HepG2 (cell line): Measurements from ENCODE around the gene MSTO1. TPM values are rescaled to one million over a fixed set of nuclear protein-coding genes. Genes with fewer than 3 reads are reported as not detected.

ENCODE experiments used
- ATAC-seq: fragments of 200-7000 bp; cut with Tn5 transposase; 3 replicates; pipeline ENCODE4 v1.9.1; 2020; ENCODE audit warnings: mild to moderate bottlenecking, moderate library complexity
- BruUV-seq: library from RNA; stranded (reverse); fragments of 400-500 nt; replicated peaks from 2 replicates; lab custom pipeline; 2021; lab: Mats Ljungman, UMichigan
- CTCF ChIA-PET: fragments of 300-600 bp; formaldehyde crosslinking; extraction: SDS; loops from one replicate; lab custom pipeline; 2021; ENCODE audit warnings: low total read pairs, inconsistent platforms, low intra/inter-chr PET ratio; lab: Yijun Ruan, JAX
- POLR2A ChIA-PET: fragments of 350-600 bp; sonication (Branson Sonifier 250); formaldehyde crosslinking; loops from one replicate; lab custom pipeline; 2020; ENCODE audit warnings: antibody characterized with exemption, inconsistent platforms; lab: Yijun Ruan, JAX
- DNase-seq: peaks from one replicate; pipeline ENCODE4 v3.0.0-alpha.2; 2015; ENCODE audit warnings: low spot score
- FAIRE-seq: peaks from 3 replicates; lab custom pipeline; 2011; peaks lifted over from hg19 to GRCh38; lab: Jason Lieb, UNC
- H2AFZ ChIP-seq: one replicate; pipeline ENCODE4 v1.6.1; 2011; ENCODE audit warnings: low read length, inconsistent platforms
- H3K27ac ChIP-seq: fragments of 300-600 bp; 3 replicates; pipeline ENCODE4 v1.8.0; 2011; ENCODE audit warnings: mixed run types, mild to moderate bottlenecking, mixed read lengths, low read length, inconsistent platforms; ENCODE audit not compliant: insufficient read depth; ENCODE audit errors: extremely low read length
- H3K27me3 ChIP-seq, 2 experiments: fragments of 200-600 bp in 1 of 2; 2 replicates in 1 of 2; 3 replicates in 1 of 2; pipeline versions ENCODE4 v1.6.0 to v1.8.0; 2011; ENCODE audit warnings: low read length in 2 of 2, mild to moderate bottlenecking in 2 of 2, moderate library complexity in 2 of 2, inconsistent platforms in 1 of 2; ENCODE audit not compliant: insufficient read depth in 2 of 2, control insufficient read depth in 1 of 2
- H3K36me3 ChIP-seq, 2 experiments: fragments of 200-600 bp in 1 of 2; replicated peaks in 1 of 2; 2 replicates in 1 of 2; 3 replicates in 1 of 2; pipeline versions ENCODE4 v1.5.1 to v1.8.0; 2011; ENCODE audit warnings: low read length in 2 of 2, inconsistent platforms in 1 of 2; ENCODE audit not compliant: insufficient read depth in 2 of 2, control insufficient read depth in 1 of 2
- H3K4me1 ChIP-seq: 2 replicates; pipeline ENCODE4 v1.5.1; 2012; ENCODE audit warnings: low read length, inconsistent platforms; ENCODE audit not compliant: insufficient read depth
- H3K4me2 ChIP-seq: 2 replicates; pipeline ENCODE4 v1.6.0; 2011; ENCODE audit warnings: low read depth, low read length, inconsistent platforms
- H3K4me3 ChIP-seq, 3 experiments: fragments of 200-600 bp in 1 of 3; sonication (generic), shearing (Covaris generic) in 1 of 3; replicated peaks in 1 of 3; 2 replicates each; pipeline ENCODE4 v1.5.1; 2011 to 2016; ENCODE audit warnings: low read length in 3 of 3, inconsistent platforms in 2 of 3, low read depth in 2 of 3, mild to moderate bottlenecking in 2 of 3, control low read depth in 1 of 3, mixed read lengths in 1 of 3; ENCODE audit not compliant: insufficient read depth in 1 of 3
- H3K79me2 ChIP-seq: one replicate; pipeline ENCODE4 v1.6.1; 2011; ENCODE audit warnings: low read length, inconsistent platforms; ENCODE audit not compliant: insufficient read depth
- H3K9ac ChIP-seq: 2 replicates; pipeline ENCODE4 v1.6.0; 2011; ENCODE audit warnings: mild to moderate bottlenecking, low read depth, low read length, inconsistent platforms; ENCODE audit not compliant: insufficient read depth
- H3K9me3 ChIP-seq: 2 replicates; pipeline ENCODE4 v1.5.1; 2012; ENCODE audit warnings: mild to moderate bottlenecking, low read length
- H4K20me1 ChIP-seq: 2 replicates; pipeline ENCODE4 v1.6.0; 2011; ENCODE audit warnings: inconsistent platforms, mild to moderate bottlenecking, low read length, moderate library complexity; ENCODE audit not compliant: insufficient read depth
- EHMT2 ChIP-seq: fragments of 200-600 bp; sonication (generic); IDR thresholded peaks from 2 replicates; pipeline ENCODE4 v1.7.0; 2017; ENCODE audit warnings: antibody characterized with exemption, low read depth, low read length, borderline replicate concordance
- FOXO1 ChIP-seq: sonication (generic); formaldehyde crosslinking; IDR thresholded peaks from 2 replicates; pipeline ENCODE4 v1.4.0; 2020; ENCODE audit warnings: missing genetic modification reagents
- HNRNPH1 ChIP-seq: fragments of 200-400 bp; formaldehyde crosslinking; optimal IDR thresholded peaks from 2 replicates; pipeline ENCODE3; 2017; ENCODE audit warnings: mild to moderate bottlenecking, low read depth, low read length
- MIER3 ChIP-seq: IDR thresholded peaks from 2 replicates; pipeline ENCODE4 v1.6.1; 2016; ENCODE audit warnings: missing compliant biosample characterization, borderline replicate concordance
- MXD4 ChIP-seq: IDR thresholded peaks from 2 replicates; pipeline ENCODE4 v1.6.1; 2016; ENCODE audit warnings: mild to moderate bottlenecking, missing biosample characterization, missing genetic modification reagents
- PCBP2 ChIP-seq: fragments of 200-400 bp; formaldehyde crosslinking; optimal IDR thresholded peaks from 2 replicates; pipeline ENCODE3; 2018; ENCODE audit warnings: low read length, low read depth; ENCODE audit not compliant: poor library complexity, severe bottlenecking
- POLR2A ChIP-seq, 2 experiments: IDR thresholded peaks; 2 replicates each; pipeline ENCODE4 v1.6.1; 2011; ENCODE audit warnings: low read depth in 2 of 2, low read length in 2 of 2, mild to moderate bottlenecking in 1 of 2, moderate library complexity in 1 of 2; ENCODE audit not compliant: insufficient read depth in 1 of 2
- RARG ChIP-seq: sonication (generic); formaldehyde crosslinking; IDR thresholded peaks from 2 replicates; pipeline ENCODE4 v1.4.0; 2020; ENCODE audit warnings: low read depth, mild to moderate bottlenecking, missing genetic modification reagents
- SOX6 ChIP-seq, 2 experiments: fragments of 450-650 bp in 1 of 2; sonication (generic) in 1 of 2; formaldehyde crosslinking in 1 of 2; IDR thresholded peaks; 2 replicates each; pipeline versions ENCODE4 v1.4.0 to v1.6.1; 2017 to 2020; ENCODE audit warnings: antibody characterized with exemption in 1 of 2, mild to moderate bottlenecking in 1 of 2, missing genetic modification reagents in 1 of 2
- SP5 ChIP-seq: IDR thresholded peaks from 2 replicates; pipeline ENCODE4 v1.6.1; 2016; ENCODE audit warnings: low read depth, borderline replicate concordance
- YY1 ChIP-seq: IDR thresholded peaks from 2 replicates; pipeline ENCODE4 v1.6.1; 2011; ENCODE audit warnings: low read length, low read depth, moderate library complexity, mild to moderate bottlenecking; ENCODE audit not compliant: insufficient read depth, insufficient replicate concordance
- ZNF496 ChIP-seq: sonication (generic); formaldehyde crosslinking; IDR thresholded peaks from 2 replicates; pipeline ENCODE4 v1.8.1; 2023; ENCODE audit warnings: mild to moderate bottlenecking, moderate library complexity, missing genetic modification reagents; ENCODE audit not compliant: insufficient replicate concordance
- ZSCAN21 ChIP-seq: sonication (generic); formaldehyde crosslinking; IDR thresholded peaks from 2 replicates; pipeline ENCODE4 v1.8.0; 2022; ENCODE audit warnings: mild to moderate bottlenecking, missing genetic modification reagents, moderate library complexity, borderline replicate concordance
- ZSCAN31 ChIP-seq: sonication (generic); formaldehyde crosslinking; IDR thresholded peaks from 2 replicates; pipeline ENCODE4 v1.5.0; 2020; ENCODE audit warnings: low read depth, mild to moderate bottlenecking, missing genetic modification reagents
- WGBS: methylation state at CpG from one replicate; pipeline ENCODE4 v1.1.6; 2017; ENCODE audit warnings: low lambda C conversion rate; 5-methylcytosine and 5-hydroxymethylcytosine counted together
- in situ Hi-C: cut with HindIII; loops from 2 replicates; pipeline ENCODE4 v1.10.0; 2017; ENCODE audit warnings: low pct_unique_long_range_greater_than_20kb; ENCODE audit not compliant: extremely low pct_ligation_motif_present
- intact Hi-C: fragments of 100-400 bp; cut with micrococcal nuclease; formaldehyde crosslinking; loops from one replicate; pipeline ENCODE4 v1.10.0; 2022; ENCODE audit not compliant: unreplicated experiment
- polyA plus RNA-seq, 8 experiments: library from polyadenylated mRNA; depleted of rRNA in 3 of 8; stranded (reverse) in 7 of 8; unstranded in 1 of 8; fragments of >200 nt; fragmentation: Illumina TruSeq in 4 of 8; extraction: Trizol in 4 of 8; gene quantifications; 2 replicates each; pipeline versions ENCODE4 v1.2.1 to v1.2.3, GENCODE V29; 2011 to 2016; ENCODE audit warnings: low read depth in 4 of 8, missing spikeins in 1 of 8, mixed read lengths in 1 of 8; ENCODE audit not compliant: insufficient read depth in 1 of 8
- total RNA-seq, 5 experiments: library from RNA; depleted of rRNA; stranded (reverse); fragments of >200 nt; fragmentation: Illumina TruSeq; extraction: Trizol; gene quantifications; 2 replicates each; pipeline ENCODE4 v1.2.3, GENCODE V29; 2016; ENCODE audit warnings: low read depth in 1 of 5
- TF ChIP-seq, protein P1 (sequence below): sonication (generic); formaldehyde crosslinking; conservative IDR thresholded peaks from 2 replicates; pipeline ENCODE4 v1.4.0; 2020; ENCODE audit warnings: missing genetic modification reagents
- TF ChIP-seq, protein P2 (sequence below): sonication (generic); formaldehyde crosslinking; IDR thresholded peaks from 2 replicates; pipeline ENCODE4 v1.8.1; 2023; ENCODE audit warnings: missing genetic modification reagents, inconsistent platforms, borderline replicate concordance
- TF ChIP-seq, protein P3 (sequence below): sonication (generic); formaldehyde crosslinking; conservative IDR thresholded peaks from 2 replicates; pipeline ENCODE4 v1.8.0; 2022; ENCODE audit warnings: missing genetic modification reagents

The MSTO1 gene
- total and polyA plus RNA-seq, 2 of the 13 experiments (the other 11 are each of a cell fraction or from before 2014, with no cell fraction given): 19.1 to 25.3 TPM

DNA sequence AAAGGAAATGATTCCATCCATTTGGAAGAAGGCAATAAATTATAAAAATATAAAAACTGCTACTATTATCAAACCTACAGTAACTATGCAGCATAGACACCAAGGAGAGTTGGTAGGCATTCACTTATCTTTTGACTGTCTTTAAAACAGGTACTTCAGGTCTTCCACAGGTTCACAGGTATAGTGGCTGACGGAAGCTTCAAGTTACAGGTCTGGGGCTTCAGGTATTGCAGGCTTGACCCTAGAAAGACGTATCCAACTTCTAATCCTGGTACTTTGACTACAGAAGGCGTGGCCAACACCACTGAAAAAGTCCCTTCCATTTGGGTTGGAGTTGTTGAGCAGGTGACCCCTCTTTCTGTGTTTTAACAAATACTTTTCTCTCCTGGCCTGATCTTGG is 42.9 kb downstream of the MSTO1 start:
- Histone ChIP-seq H2AFZ (no peak overlapping the region), H3K9me3 (0 out of 2 replicates have a peak, but pooled peaks cover 3% of the 10 kb centered on the region), H3K79me2 (no peaks in the 10 kb centered on the region), H3K9ac (no peak overlapping the region)
- POLR2A ChIA-PET: no interaction called here
- intact Hi-C loops (no loop called here), in situ Hi-C loops (no loop called here)
- WGBS: 61% methylated on average over 3 of the region's 3 CpGs
- no peak for TF ChIP-seq SP5 (CRISPR knock-in tag)
- TF ChIP-seq, protein P1, sequence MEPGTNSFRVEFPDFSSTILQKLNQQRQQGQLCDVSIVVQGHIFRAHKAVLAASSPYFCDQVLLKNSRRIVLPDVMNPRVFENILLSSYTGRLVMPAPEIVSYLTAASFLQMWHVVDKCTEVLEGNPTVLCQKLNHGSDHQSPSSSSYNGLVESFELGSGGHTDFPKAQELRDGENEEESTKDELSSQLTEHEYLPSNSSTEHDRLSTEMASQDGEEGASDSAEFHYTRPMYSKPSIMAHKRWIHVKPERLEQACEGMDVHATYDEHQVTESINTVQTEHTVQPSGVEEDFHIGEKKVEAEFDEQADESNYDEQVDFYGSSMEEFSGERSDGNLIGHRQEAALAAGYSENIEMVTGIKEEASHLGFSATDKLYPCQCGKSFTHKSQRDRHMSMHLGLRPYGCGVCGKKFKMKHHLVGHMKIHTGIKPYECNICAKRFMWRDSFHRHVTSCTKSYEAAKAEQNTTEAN (CRISPR knock-in tag): no peak
- TF ChIP-seq PCBP2: no peak
- no peak for TF ChIP-seq MXD4 (CRISPR knock-in tag)
- TF ChIP-seq, protein P2, sequence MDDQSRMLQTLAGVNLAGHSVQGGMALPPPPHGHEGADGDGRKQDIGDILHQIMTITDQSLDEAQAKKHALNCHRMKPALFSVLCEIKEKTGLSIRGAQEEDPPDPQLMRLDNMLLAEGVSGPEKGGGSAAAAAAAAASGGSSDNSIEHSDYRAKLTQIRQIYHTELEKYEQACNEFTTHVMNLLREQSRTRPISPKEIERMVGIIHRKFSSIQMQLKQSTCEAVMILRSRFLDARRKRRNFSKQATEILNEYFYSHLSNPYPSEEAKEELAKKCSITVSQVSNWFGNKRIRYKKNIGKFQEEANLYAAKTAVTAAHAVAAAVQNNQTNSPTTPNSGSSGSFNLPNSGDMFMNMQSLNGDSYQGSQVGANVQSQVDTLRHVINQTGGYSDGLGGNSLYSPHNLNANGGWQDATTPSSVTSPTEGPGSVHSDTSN (CRISPR knock-in tag): no peak
- TF ChIP-seq EHMT2: no peak
- TF ChIP-seq ZSCAN21: no peak
- TF ChIP-seq MIER3 (CRISPR knock-in tag): no peak
- TF ChIP-seq ZNF496: no peak
- TF ChIP-seq POLR2A (IDR thresholded peaks at IDR 0.05; ENCODE audit: insufficient read depth in 1 of 2, low read depth in 2 of 2, low read length in 2 of 2): no peak
- no peak for TF ChIP-seq YY1
- TF ChIP-seq SOX6 (IDR thresholded peaks at IDR 0.05): no peak
- no peak for TF ChIP-seq SOX6 (CRISPR knock-in tag; IDR thresholded peaks at IDR 0.05)
- no peak for TF ChIP-seq RARG (CRISPR knock-in tag)
- TF ChIP-seq, protein P3, sequence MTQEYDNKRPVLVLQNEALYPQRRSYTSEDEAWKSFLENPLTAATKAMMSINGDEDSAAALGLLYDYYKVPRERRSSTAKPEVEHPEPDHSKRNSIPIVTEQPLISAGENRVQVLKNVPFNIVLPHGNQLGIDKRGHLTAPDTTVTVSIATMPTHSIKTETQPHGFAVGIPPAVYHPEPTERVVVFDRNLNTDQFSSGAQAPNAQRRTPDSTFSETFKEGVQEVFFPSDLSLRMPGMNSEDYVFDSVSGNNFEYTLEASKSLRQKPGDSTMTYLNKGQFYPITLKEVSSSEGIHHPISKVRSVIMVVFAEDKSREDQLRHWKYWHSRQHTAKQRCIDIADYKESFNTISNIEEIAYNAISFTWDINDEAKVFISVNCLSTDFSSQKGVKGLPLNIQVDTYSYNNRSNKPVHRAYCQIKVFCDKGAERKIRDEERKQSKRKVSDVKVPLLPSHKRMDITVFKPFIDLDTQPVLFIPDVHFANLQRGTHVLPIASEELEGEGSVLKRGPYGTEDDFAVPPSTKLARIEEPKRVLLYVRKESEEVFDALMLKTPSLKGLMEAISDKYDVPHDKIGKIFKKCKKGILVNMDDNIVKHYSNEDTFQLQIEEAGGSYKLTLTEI: no peak
- TF ChIP-seq ZSCAN31 (CRISPR knock-in tag): no peak
- no peak for TF ChIP-seq FOXO1 (CRISPR knock-in tag)
- TF ChIP-seq HNRNPH1: no peak
- TF ChIP-seq, all 625 proteins: peak for 0
- no peak for DNase-seq
- no peaks in the 10 kb centered on the region for H3K36me3 ChIP-seq
- H4K20me1 ChIP-seq: no peaks in the 10 kb centered on the region
- H3K27me3 ChIP-seq: no peaks in the 10 kb centered on the region; a peak in 1 of 5 replicates
- peaks cover 21% of the 10 kb centered on the region for H3K4me1 ChIP-seq
- CTCF ChIA-PET: no interaction called here
- ATAC-seq: no peak
- FAIRE-seq: no peak
- no TSS peak for BruUV-seq
- no peak overlapping the region for H3K4me2 ChIP-seq
- no peak overlapping the region for H3K4me3 ChIP-seq
- H3K27ac ChIP-seq: no peak overlapping the region
